Ovary (tissue), 3 donors: Measurements from ENCODE around the gene PAQR7.

Experiments
- CTCF ChIP-seq, 3 donors: fragments of 450-650 bp in 2 of 3; fragments of 200-600 bp in 1 of 3; IDR thresholded peaks; one replicate each; pipeline versions ENCODE4 v1.5.1 to v1.8.0; 2016 to 2022; ENCODE audit warnings: antibody characterized with exemption in 3 of 3, mild to moderate bottlenecking in 1 of 3
- POLR2A ChIP-seq: fragments of 450-650 bp; IDR thresholded peaks from one replicate; pipeline ENCODE4 v1.6.1; 2017; ENCODE audit warnings: antibody characterized with exemption, mild to moderate bottlenecking, moderate library complexity
- donor health status: DM: no; HTN: no; CAD: no.

GRCh38 chr1:25829046-25829445 lies 46.5 kb downstream of the PAQR7 start:
- TF ChIP-seq CTCF (IDR thresholded peaks at IDR 0.05): no peak
- TF ChIP-seq POLR2A: no peak
